ENCODE results near the gene CDH2.

CDH2 gene

GRCh38 chr18:28176948-28177827 is at the start of gene CDH2:
Gene CDH2 (minus strand): TSS chr18:28177130. CDS start chr18:28177022, 108 bp downstream.
- Mint-ChIP-seq H3K36me3 (no peaks in the 10 kb centered on the region), H3K9me3 (peaks cover 8% of the 10 kb centered on the region), H3K4me3 (peak within 1 kb of the TSS; percentile 57), H3K4me1 (peaks cover 11% of the 10 kb centered on the region), H3K27ac (no peak within 1 kb of the TSS)
- DNase-seq (ENCODE audit: low spot score in 2 of 2) (no peak), ATAC-seq (peak; percentile 55)

- DNase-seq (ENCODE audit: low spot score in 2 of 2), result no peak
- Mint-ChIP-seq H3K36me3 (no peaks in the 10 kb centered on the region), H3K9me3 (peaks cover 7% of the 10 kb centered on the region), H3K4me3 (no peak overlapping the region), H3K27ac (no peak overlapping the region), H3K4me1 (no peaks in the 10 kb centered on the region)
- no peak for ATAC-seq
Observed at GRCh38 chr18:28212060-28212459, 35.1 kb upstream of the CDH2 start.

- H3K9me3 Mint-ChIP-seq, result peaks cover 8% of the 10 kb centered on the region
- no peak for ATAC-seq
- H3K27ac Mint-ChIP-seq, result no peak overlapping the region
Observed at GRCh38 chr18:28208712-28209265, 31.9 kb upstream of the CDH2 start.

GRCh38 chr18:28208268-28208667 is 31.3 kb upstream of the CDH2 start:
- Mint-ChIP-seq H3K4me1 (no peaks in the 10 kb centered on the region), H3K27ac (no peak overlapping the region), H3K4me3 (no peak overlapping the region), H3K36me3 (no peaks in the 10 kb centered on the region), H3K9me3 (peaks cover 8% of the 10 kb centered on the region)
- ATAC-seq, result no peak
- no peak for DNase-seq (ENCODE audit: low spot score in 2 of 2)

More at GRCh38 chr18:28208712-28209265, 31.9 kb upstream of the CDH2 start:
- no peak for DNase-seq (ENCODE audit: low spot score in 2 of 2)
- no peak overlapping the region for H3K4me3 Mint-ChIP-seq
- no peaks in the 10 kb centered on the region for H3K36me3 Mint-ChIP-seq
- H3K4me1 Mint-ChIP-seq, result no peaks in the 10 kb centered on the region

- H3K9me3 Mint-ChIP-seq, result peaks cover 18% of the 10 kb centered on the region
- H3K36me3 Mint-ChIP-seq, result no peaks in the 10 kb centered on the region
- no peak overlapping the region for H3K4me3 Mint-ChIP-seq
- H3K27ac Mint-ChIP-seq, result no peak overlapping the region
- no peaks in the 10 kb centered on the region for H3K4me1 Mint-ChIP-seq
- ATAC-seq (no peak), DNase-seq (ENCODE audit: low spot score in 2 of 2) (no peak)
Observed at GRCh38 chr18:28204154-28204553, 27.2 kb upstream of the CDH2 start.

GRCh38 chr18:28201056-28201455 is 24.1 kb upstream of the CDH2 start:
- Mint-ChIP-seq H3K27ac (no peak overlapping the region), H3K9me3 (peaks cover 10% of the 10 kb centered on the region), H3K4me1 (no peaks in the 10 kb centered on the region), H3K36me3 (no peaks in the 10 kb centered on the region), H3K4me3 (no peak overlapping the region)
- DNase-seq (ENCODE audit: low spot score in 2 of 2), result no peak
- ATAC-seq, result no peak

GRCh38 chr18:28198620-28199019 is 21.7 kb upstream of the CDH2 start:
- no peaks in the 10 kb centered on the region for H3K4me1 Mint-ChIP-seq
- ATAC-seq (no peak), DNase-seq (ENCODE audit: low spot score in 2 of 2) (no peak)
- no peak overlapping the region for H3K4me3 Mint-ChIP-seq
- H3K27ac Mint-ChIP-seq, result no peak overlapping the region
- peaks cover 14% of the 10 kb centered on the region for H3K9me3 Mint-ChIP-seq
- H3K36me3 Mint-ChIP-seq, result no peaks in the 10 kb centered on the region

- Mint-ChIP-seq H3K4me1 (no peaks in the 10 kb centered on the region), H3K27ac (no peak overlapping the region), H3K36me3 (no peaks in the 10 kb centered on the region), H3K9me3 (peaks cover 6% of the 10 kb centered on the region), H3K4me3 (no peak overlapping the region)
- no peak for DNase-seq (ENCODE audit: low spot score in 2 of 2)
- no peak for ATAC-seq
Observed at GRCh38 chr18:28193177-28193778, 16.3 kb upstream of the CDH2 start.

GRCh38 chr18:28189400-28190239 is 12.7 kb upstream of the CDH2 start:
- Mint-ChIP-seq H3K9me3 (peaks cover 6% of the 10 kb centered on the region), H3K4me3 (no peak overlapping the region), H3K36me3 (no peaks in the 10 kb centered on the region), H3K4me1 (no peaks in the 10 kb centered on the region), H3K27ac (no peak overlapping the region)
- ATAC-seq, result no peak
- DNase-seq (ENCODE audit: low spot score in 2 of 2), result no peak

- Mint-ChIP-seq H3K4me1 (no peaks in the 10 kb centered on the region), H3K4me3 (no peak overlapping the region), H3K27ac (no peak overlapping the region), H3K36me3 (no peaks in the 10 kb centered on the region), H3K9me3 (no peaks in the 10 kb centered on the region)
- ATAC-seq (no peak), DNase-seq (ENCODE audit: low spot score in 2 of 2) (no peak)
Observed at GRCh38 chr18:28185121-28185520, 8.2 kb upstream of the CDH2 start.

- no peaks in the 10 kb centered on the region for H3K4me1 Mint-ChIP-seq
- ATAC-seq, result no peak
Observed at GRCh38 chr18:28183418-28184078, 6.6 kb upstream of the CDH2 start.

GRCh38 chr18:28181616-28182015 is 4.7 kb upstream of the CDH2 start:
- H3K4me1 Mint-ChIP-seq, result no peaks in the 10 kb centered on the region

More at GRCh38 chr18:28183418-28184078, 6.6 kb upstream of the CDH2 start:
- Mint-ChIP-seq H3K27ac (no peak overlapping the region), H3K4me3 (no peak overlapping the region), H3K36me3 (no peaks in the 10 kb centered on the region), H3K9me3 (peaks cover 3% of the 10 kb centered on the region)
- DNase-seq (ENCODE audit: low spot score in 2 of 2), result no peak

GRCh38 chr18:28178720-28179119 is 1.8 kb upstream of the CDH2 start:
- peaks cover 8% of the 10 kb centered on the region for H3K9me3 Mint-ChIP-seq
- peak overlapping the region; percentile 42 for H3K4me3 Mint-ChIP-seq
- DNase-seq (ENCODE audit: low spot score in 2 of 2) (no peak), ATAC-seq (no peak)
- no peak overlapping the region for H3K27ac Mint-ChIP-seq
- H3K4me1 Mint-ChIP-seq, result peaks cover 11% of the 10 kb centered on the region
- no peaks in the 10 kb centered on the region for H3K36me3 Mint-ChIP-seq

More at GRCh38 chr18:28181616-28182015, 4.7 kb upstream of the CDH2 start:
- peaks cover 3% of the 10 kb centered on the region for H3K9me3 Mint-ChIP-seq
- no peaks in the 10 kb centered on the region for H3K36me3 Mint-ChIP-seq
- no peak overlapping the region for H3K4me3 Mint-ChIP-seq
- no peak overlapping the region for H3K27ac Mint-ChIP-seq
- ATAC-seq (no peak), DNase-seq (ENCODE audit: low spot score in 2 of 2) (no peak)

- no peak overlapping the region for H3K27ac Mint-ChIP-seq
- peak; percentile 43 for ATAC-seq
- peak overlapping the region; percentile 42 for H3K4me3 Mint-ChIP-seq
- no peak for DNase-seq (ENCODE audit: low spot score in 2 of 2)
- H3K36me3 Mint-ChIP-seq, result no peaks in the 10 kb centered on the region
- H3K9me3 Mint-ChIP-seq, result peaks cover 8% of the 10 kb centered on the region
- H3K4me1 Mint-ChIP-seq, result peaks cover 11% of the 10 kb centered on the region
Observed at GRCh38 chr18:28177828-28178635, 1.1 kb upstream of the CDH2 start.

Measured in stimulated activated effector memory CD8-positive, alpha-beta T cell treated with anti-CD3 and anti-CD28 coated beads, Interleukin-12 subunit alpha, Interleukin-12 subunit beta, amount 100 ng/mL, for 72 hours (primary cell).